ENCODE results near the gene CTH.

DNA sequence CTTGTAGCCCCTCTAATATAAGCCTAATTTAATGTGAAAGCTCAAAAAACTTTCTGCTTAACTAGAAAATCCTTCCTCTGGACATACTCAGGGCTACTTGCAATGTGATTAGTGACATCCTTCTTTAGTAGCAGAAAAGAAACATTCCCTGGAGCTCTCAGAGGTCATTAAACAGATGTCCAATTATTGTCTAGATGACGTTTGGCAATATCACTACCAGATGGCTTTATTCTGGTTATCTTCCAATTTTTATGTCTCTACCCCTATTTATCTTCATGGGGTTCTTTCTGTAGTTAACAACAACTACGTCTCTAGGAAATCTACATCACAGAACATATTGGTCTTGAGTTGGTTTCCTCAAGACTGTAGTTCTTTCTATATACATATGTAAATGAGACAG is 44.2 kb downstream of the CTH start:
- TF ChIP-seq, protein P1, sequence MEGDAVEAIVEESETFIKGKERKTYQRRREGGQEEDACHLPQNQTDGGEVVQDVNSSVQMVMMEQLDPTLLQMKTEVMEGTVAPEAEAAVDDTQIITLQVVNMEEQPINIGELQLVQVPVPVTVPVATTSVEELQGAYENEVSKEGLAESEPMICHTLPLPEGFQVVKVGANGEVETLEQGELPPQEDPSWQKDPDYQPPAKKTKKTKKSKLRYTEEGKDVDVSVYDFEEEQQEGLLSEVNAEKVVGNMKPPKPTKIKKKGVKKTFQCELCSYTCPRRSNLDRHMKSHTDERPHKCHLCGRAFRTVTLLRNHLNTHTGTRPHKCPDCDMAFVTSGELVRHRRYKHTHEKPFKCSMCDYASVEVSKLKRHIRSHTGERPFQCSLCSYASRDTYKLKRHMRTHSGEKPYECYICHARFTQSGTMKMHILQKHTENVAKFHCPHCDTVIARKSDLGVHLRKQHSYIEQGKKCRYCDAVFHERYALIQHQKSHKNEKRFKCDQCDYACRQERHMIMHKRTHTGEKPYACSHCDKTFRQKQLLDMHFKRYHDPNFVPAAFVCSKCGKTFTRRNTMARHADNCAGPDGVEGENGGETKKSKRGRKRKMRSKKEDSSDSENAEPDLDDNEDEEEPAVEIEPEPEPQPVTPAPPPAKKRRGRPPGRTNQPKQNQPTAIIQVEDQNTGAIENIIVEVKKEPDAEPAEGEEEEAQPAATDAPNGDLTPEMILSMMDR (IDR thresholded peaks at IDR 0.05), result no peak
- TF ChIP-seq POLR2A (IDR thresholded peaks at IDR 0.05), result no peak
